ENCODE measurements around the gene CTPS2. TPM values are rescaled to one million over a fixed set of nuclear protein-coding genes. Genes with fewer than 3 reads are reported as not detected.

Gene CTPS2
- total RNA-seq, 1 experiment from 2014 or later, result 3.8 TPM

DNA sequence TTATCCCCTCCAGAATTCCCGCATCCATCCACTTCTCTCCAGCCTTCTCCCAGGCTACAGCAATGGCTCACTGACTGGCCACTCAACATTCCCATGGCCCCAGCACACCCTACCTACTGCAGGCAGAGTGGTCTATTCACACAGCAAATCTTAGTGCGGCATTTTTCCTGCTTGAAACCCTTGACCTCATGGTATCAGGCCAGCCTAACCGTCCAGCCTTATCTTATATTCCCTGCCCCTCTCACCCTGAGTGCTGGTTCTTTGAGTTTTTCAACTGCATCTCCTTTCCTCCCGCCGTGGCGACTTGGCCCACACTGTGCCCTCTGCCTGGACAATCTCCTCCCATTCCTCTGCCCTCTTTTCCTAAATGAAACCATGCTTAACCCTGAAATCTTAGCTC lies 72.5 kb downstream of the CTPS2 start:
- Histone ChIP-seq H3K4me1 (ENCODE audit: control insufficient read depth, insufficient read depth, low read length) (no peaks in the 10 kb centered on the region), H3K27ac (ENCODE audit: low read length) (no peak overlapping the region), H3K4me3 (ENCODE audit: low read depth in 2 of 2, low read length in 2 of 2) (no peak overlapping the region), H3K36me3 (ENCODE audit: control insufficient read depth, insufficient read depth, low read length) (no peaks in the 10 kb centered on the region), H3K9me3 (ENCODE audit: control insufficient read depth, insufficient read depth, low read depth, low read length) (no peaks in the 10 kb centered on the region), H3K27me3 (ENCODE audit: control insufficient read depth, insufficient read depth, low read length) (no peaks in the 10 kb centered on the region)
- TF ChIP-seq, protein P1, sequence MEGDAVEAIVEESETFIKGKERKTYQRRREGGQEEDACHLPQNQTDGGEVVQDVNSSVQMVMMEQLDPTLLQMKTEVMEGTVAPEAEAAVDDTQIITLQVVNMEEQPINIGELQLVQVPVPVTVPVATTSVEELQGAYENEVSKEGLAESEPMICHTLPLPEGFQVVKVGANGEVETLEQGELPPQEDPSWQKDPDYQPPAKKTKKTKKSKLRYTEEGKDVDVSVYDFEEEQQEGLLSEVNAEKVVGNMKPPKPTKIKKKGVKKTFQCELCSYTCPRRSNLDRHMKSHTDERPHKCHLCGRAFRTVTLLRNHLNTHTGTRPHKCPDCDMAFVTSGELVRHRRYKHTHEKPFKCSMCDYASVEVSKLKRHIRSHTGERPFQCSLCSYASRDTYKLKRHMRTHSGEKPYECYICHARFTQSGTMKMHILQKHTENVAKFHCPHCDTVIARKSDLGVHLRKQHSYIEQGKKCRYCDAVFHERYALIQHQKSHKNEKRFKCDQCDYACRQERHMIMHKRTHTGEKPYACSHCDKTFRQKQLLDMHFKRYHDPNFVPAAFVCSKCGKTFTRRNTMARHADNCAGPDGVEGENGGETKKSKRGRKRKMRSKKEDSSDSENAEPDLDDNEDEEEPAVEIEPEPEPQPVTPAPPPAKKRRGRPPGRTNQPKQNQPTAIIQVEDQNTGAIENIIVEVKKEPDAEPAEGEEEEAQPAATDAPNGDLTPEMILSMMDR (IDR thresholded peaks at IDR 0.05), result no peak
- TF ChIP-seq TCF7L2 (IDR thresholded peaks at IDR 0.05; ENCODE audit: low read depth, low read length) (no peak), SIN3A (IDR thresholded peaks at IDR 0.05; ENCODE audit: borderline replicate concordance, insufficient read depth, low read depth, low read length) (no peak), POLR2AphosphoS5 (IDR thresholded peaks at IDR 0.05; ENCODE audit: low read depth, low read length) (no peak)
- TF ChIP-seq, protein P2, sequence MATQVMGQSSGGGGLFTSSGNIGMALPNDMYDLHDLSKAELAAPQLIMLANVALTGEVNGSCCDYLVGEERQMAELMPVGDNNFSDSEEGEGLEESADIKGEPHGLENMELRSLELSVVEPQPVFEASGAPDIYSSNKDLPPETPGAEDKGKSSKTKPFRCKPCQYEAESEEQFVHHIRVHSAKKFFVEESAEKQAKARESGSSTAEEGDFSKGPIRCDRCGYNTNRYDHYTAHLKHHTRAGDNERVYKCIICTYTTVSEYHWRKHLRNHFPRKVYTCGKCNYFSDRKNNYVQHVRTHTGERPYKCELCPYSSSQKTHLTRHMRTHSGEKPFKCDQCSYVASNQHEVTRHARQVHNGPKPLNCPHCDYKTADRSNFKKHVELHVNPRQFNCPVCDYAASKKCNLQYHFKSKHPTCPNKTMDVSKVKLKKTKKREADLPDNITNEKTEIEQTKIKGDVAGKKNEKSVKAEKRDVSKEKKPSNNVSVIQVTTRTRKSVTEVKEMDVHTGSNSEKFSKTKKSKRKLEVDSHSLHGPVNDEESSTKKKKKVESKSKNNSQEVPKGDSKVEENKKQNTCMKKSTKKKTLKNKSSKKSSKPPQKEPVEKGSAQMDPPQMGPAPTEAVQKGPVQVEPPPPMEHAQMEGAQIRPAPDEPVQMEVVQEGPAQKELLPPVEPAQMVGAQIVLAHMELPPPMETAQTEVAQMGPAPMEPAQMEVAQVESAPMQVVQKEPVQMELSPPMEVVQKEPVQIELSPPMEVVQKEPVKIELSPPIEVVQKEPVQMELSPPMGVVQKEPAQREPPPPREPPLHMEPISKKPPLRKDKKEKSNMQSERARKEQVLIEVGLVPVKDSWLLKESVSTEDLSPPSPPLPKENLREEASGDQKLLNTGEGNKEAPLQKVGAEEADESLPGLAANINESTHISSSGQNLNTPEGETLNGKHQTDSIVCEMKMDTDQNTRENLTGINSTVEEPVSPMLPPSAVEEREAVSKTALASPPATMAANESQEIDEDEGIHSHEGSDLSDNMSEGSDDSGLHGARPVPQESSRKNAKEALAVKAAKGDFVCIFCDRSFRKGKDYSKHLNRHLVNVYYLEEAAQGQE (IDR thresholded peaks at IDR 0.05; ENCODE audit: insufficient read depth in 1 of 2, low read depth in 2 of 2, low read length in 1 of 2), result no peak
- no TSS peak for BruUV-seq (replicated peaks)
- intact Hi-C loops (cut with micrococcal nuclease; ENCODE audit: unreplicated experiment) (no loop called here), in situ Hi-C loops (cut with HindIII; ENCODE audit: low pct_unique_long_range_greater_than_20kb, low sequenced_read_pairs) (no loop called here)
- CTCF ChIA-PET, result no interaction called here
- ATAC-seq, result no peak
- no peak for DNase-seq (ENCODE audit: low read depth, low spot score)
- POLR2A ChIA-PET, result no interaction called here

DNA sequence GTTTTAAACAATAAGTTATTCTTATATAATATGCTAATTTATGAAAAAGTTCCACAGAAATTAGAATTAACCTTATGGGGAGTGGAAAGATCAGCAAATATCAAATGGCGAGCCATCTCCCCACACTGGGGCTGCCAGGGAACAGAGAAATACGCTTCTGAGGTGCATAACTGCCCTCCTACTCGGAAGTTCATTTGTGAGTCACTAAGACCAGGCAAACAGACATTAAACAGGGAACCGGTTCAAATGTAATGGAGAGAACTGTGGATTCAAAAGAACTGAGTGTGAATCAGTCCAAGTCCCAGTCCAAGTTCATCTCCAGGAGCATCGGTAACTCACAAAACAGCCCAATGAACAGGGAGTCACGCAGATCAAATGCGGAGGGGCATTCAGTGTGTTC lies 73.9 kb downstream of the CTPS2 start:
- ChIA-PET CTCF (no interaction called here), POLR2A (no interaction called here)
- intact Hi-C loops (cut with micrococcal nuclease; ENCODE audit: unreplicated experiment) (no loop called here), in situ Hi-C loops (cut with HindIII; ENCODE audit: low pct_unique_long_range_greater_than_20kb, low sequenced_read_pairs) (no loop called here)
- ATAC-seq (no peak), DNase-seq (ENCODE audit: low read depth, low spot score) (no peak)
- Histone ChIP-seq H3K27me3 (ENCODE audit: control insufficient read depth, insufficient read depth, low read length) (no peaks in the 10 kb centered on the region), H3K36me3 (ENCODE audit: control insufficient read depth, insufficient read depth, low read length) (no peaks in the 10 kb centered on the region), H3K9me3 (ENCODE audit: control insufficient read depth, insufficient read depth, low read depth, low read length) (no peaks in the 10 kb centered on the region), H3K4me3 (ENCODE audit: low read depth in 2 of 2, low read length in 2 of 2) (no peak overlapping the region), H3K4me1 (ENCODE audit: control insufficient read depth, insufficient read depth, low read length) (no peaks in the 10 kb centered on the region), H3K27ac (ENCODE audit: low read length) (no peak overlapping the region)
- TF ChIP-seq POLR2AphosphoS5 (IDR thresholded peaks at IDR 0.05; ENCODE audit: low read depth, low read length) (no peak), TCF7L2 (IDR thresholded peaks at IDR 0.05; ENCODE audit: low read depth, low read length) (no peak), SIN3A (IDR thresholded peaks at IDR 0.05; ENCODE audit: borderline replicate concordance, insufficient read depth, low read depth, low read length) (no peak)
- TF ChIP-seq, protein P1 (IDR thresholded peaks at IDR 0.05), result no peak
- TF ChIP-seq, protein P2 (IDR thresholded peaks at IDR 0.05; ENCODE audit: insufficient read depth in 1 of 2, low read depth in 2 of 2, low read length in 1 of 2), result no peak
- no TSS peak for BruUV-seq (replicated peaks)

All from Panc1 (cell line).